ENCODE data around the gene MAP3K8.

GRCh38 chr10:30503700-30504266, 69.8 kb downstream of the MAP3K8 start:
- no peak for TF ChIP-seq POLR2A (IDR thresholded peaks at IDR 0.05; ENCODE audit: low read depth)
- no peak for TF ChIP-seq CTCF (IDR thresholded peaks at IDR 0.05)

Data from esophagus muscularis mucosa (tissue), 3 donors.